Endothelial cell of umbilical vein (primary cell): ENCODE measurements around the gene NTSR1. TPM values are rescaled to one million over a fixed set of nuclear protein-coding genes. Genes with fewer than 3 reads are reported as not detected.

ENCODE experiments used
- BruUV-seq: library from RNA; stranded (reverse); fragments of 400-500 nt; replicated peaks from 2 replicates; lab custom pipeline; 2021; lab: Mats Ljungman, UMichigan
- CTCF ChIA-PET: fragments of 300-600, 350-600 bp; sonication (Branson Sonifier 250); formaldehyde crosslinking; loops from one replicate; lab custom pipeline; 2021; ENCODE audit warnings: antibody characterized with exemption, inconsistent platforms; lab: Charles Lee
- POLR2A ChIA-PET: fragments of 300-600, 350-600 bp; sonication (Branson Sonifier 250); formaldehyde crosslinking; loops from one replicate; lab custom pipeline; 2021; ENCODE audit warnings: antibody characterized with exemption, inconsistent platforms; lab: Charles Lee
- DNase-seq: peaks from one replicate; pipeline ENCODE4 v3.0.0-alpha.2; 2011; ENCODE audit warnings: low read depth, low spot score
- FAIRE-seq: peaks from 2 replicates; lab custom pipeline; 2011; peaks lifted over from hg19 to GRCh38; lab: Jason Lieb, UNC
- H2AFZ ChIP-seq: 2 replicates; pipeline ENCODE4 v1.6.0; 2012; ENCODE audit warnings: low read depth, low read length, control low read depth, inconsistent platforms
- H3K27ac ChIP-seq: 2 replicates; pipeline ENCODE4 v1.5.1; 2011; ENCODE audit warnings: low read depth, mild to moderate bottlenecking, control low read depth, low read length, moderate library complexity; ENCODE audit not compliant: insufficient read depth
- H3K27me3 ChIP-seq, 2 experiments: 2 replicates each; pipeline versions ENCODE4 v1.6.0 to v1.6.1; 2011; ENCODE audit warnings: low read length in 2 of 2, mixed read lengths in 1 of 2; ENCODE audit not compliant: control insufficient read depth in 2 of 2, insufficient read depth in 2 of 2
- H3K36me3 ChIP-seq, 2 experiments: 2 replicates in 1 of 2; 3 replicates in 1 of 2; pipeline ENCODE4 v1.5.1; 2011; ENCODE audit warnings: low read length in 2 of 2, mild to moderate bottlenecking in 1 of 2, moderate library complexity in 1 of 2; ENCODE audit not compliant: control insufficient read depth in 2 of 2, insufficient read depth in 2 of 2; ENCODE audit errors: extremely low read depth in 1 of 2
- H3K4me1 ChIP-seq: 3 replicates; pipeline ENCODE4 v1.5.1; 2011; ENCODE audit warnings: mild to moderate bottlenecking, low read length; ENCODE audit not compliant: control insufficient read depth, insufficient read depth; ENCODE audit errors: extremely low read depth
- H3K4me2 ChIP-seq: 2 replicates; pipeline ENCODE4 v1.6.1; 2011; ENCODE audit warnings: low read length, control low read depth, mixed read lengths; ENCODE audit not compliant: insufficient read depth
- H3K4me3 ChIP-seq, 3 experiments: fragments of 200-600 bp in 1 of 3; sonication (generic), shearing (Covaris generic) in 1 of 3; replicated peaks in 1 of 3; 2 replicates each; pipeline ENCODE4 v1.5.1; 2011 to 2016; ENCODE audit warnings: control low read depth in 3 of 3, low read length in 3 of 3, mild to moderate bottlenecking in 2 of 3, inconsistent platforms in 1 of 3, low read depth in 1 of 3, moderate library complexity in 1 of 3; ENCODE audit not compliant: insufficient read depth in 1 of 3
- H3K79me2 ChIP-seq: 2 replicates; pipeline ENCODE4 v1.6.0; 2012; ENCODE audit warnings: low read length, inconsistent platforms; ENCODE audit not compliant: control insufficient read depth, insufficient read depth
- H3K9ac ChIP-seq: replicated peaks from 2 replicates; pipeline ENCODE3; 2011; ENCODE audit warnings: low read length, control low read depth; ENCODE audit not compliant: insufficient read depth; ENCODE audit errors: extremely low read depth
- H3K9me1 ChIP-seq: replicated peaks from 3 replicates; pipeline ENCODE4 v1.6.0; 2011; ENCODE audit warnings: mild to moderate bottlenecking, low read length; ENCODE audit not compliant: control insufficient read depth, insufficient read depth; ENCODE audit errors: extremely low read depth
- H3K9me3 ChIP-seq: replicated peaks from 2 replicates; pipeline ENCODE4 v1.5.1; 2012; ENCODE audit warnings: low read length, inconsistent platforms; ENCODE audit not compliant: control insufficient read depth, insufficient read depth
- H4K20me1 ChIP-seq: replicated peaks from 2 replicates; pipeline ENCODE3; 2011; ENCODE audit warnings: mild to moderate bottlenecking, low read length; ENCODE audit not compliant: control insufficient read depth, insufficient read depth; ENCODE audit errors: extremely low read depth
- CTCF ChIP-seq, 2 donors: IDR thresholded peaks; 1 replicate in 1 of 2; 2 replicates in 1 of 2; pipeline ENCODE4 v1.5.1; 2011; ENCODE audit warnings: low read length in 2 of 2, mild to moderate bottlenecking in 2 of 2, moderate library complexity in 2 of 2, control low read depth in 1 of 2, inconsistent platforms in 1 of 2, low read depth in 1 of 2; ENCODE audit not compliant: insufficient read depth in 1 of 2; ENCODE audit errors: extremely low read depth in 1 of 2
- EZH2 ChIP-seq: IDR thresholded peaks from 2 replicates; pipeline ENCODE4 v1.6.1; 2012; ENCODE audit warnings: borderline replicate concordance, low read depth, mild to moderate bottlenecking, moderate library complexity, low read length, inconsistent platforms; ENCODE audit not compliant: severe bottlenecking
- FOS ChIP-seq: IDR thresholded peaks from 2 replicates; pipeline ENCODE4 v1.6.1; 2011; ENCODE audit warnings: mild to moderate bottlenecking, low read length, moderate library complexity, borderline replicate concordance; ENCODE audit not compliant: insufficient read depth
- JUN ChIP-seq: IDR thresholded peaks from 2 replicates; pipeline ENCODE4 v1.6.1; 2011; ENCODE audit warnings: borderline replicate concordance, low read depth; ENCODE audit not compliant: insufficient read length, insufficient read depth
- MYC ChIP-seq: IDR thresholded peaks from one replicate; pipeline ENCODE4 v1.6.1; 2011; ENCODE audit warnings: mild to moderate bottlenecking, low read depth, low read length
- POLR2A ChIP-seq: IDR thresholded peaks from 2 replicates; pipeline ENCODE4 v1.6.1; 2012; ENCODE audit warnings: low read depth, mild to moderate bottlenecking, control low read depth, low read length
- POLR2AphosphoS5 ChIP-seq: IDR thresholded peaks from 2 replicates; pipeline ENCODE4 v1.6.1; 2012; ENCODE audit warnings: low read depth, mild to moderate bottlenecking, control low read depth, low read length, moderate library complexity; ENCODE audit not compliant: insufficient read depth
- dilution Hi-C: fragments of 300-500 bp; cut with MboI; formaldehyde crosslinking; loops from one replicate; pipeline ENCODE4 v1.15.0; 2019; ENCODE audit warnings: low sequenced_read_pairs; ENCODE audit not compliant: extremely low pct_ligation_motif_present
- intact Hi-C: fragments of 100-400 bp; cut with micrococcal nuclease; formaldehyde crosslinking; loops from one replicate; pipeline ENCODE4 v1.10.0; 2022
- polyA plus RNA-seq, 4 experiments: library from polyadenylated mRNA; depleted of rRNA in 3 of 4; stranded (reverse) in 3 of 4; unstranded in 1 of 4; fragments of >200 nt; gene quantifications; 2 replicates each; pipeline versions ENCODE4 v1.2.1 to v1.2.3, GENCODE V29; 2011 to 2012; ENCODE audit warnings: missing spikeins in 1 of 4
- total RNA-seq: library from RNA; stranded (reverse); gene quantifications from 2 replicates; pipeline ENCODE4 v1.2.3, GENCODE V29; 2021

The NTSR1 gene
- total and polyA plus RNA-seq, 2 donors (not counting 3 experiments of a cell fraction or from before 2014, with no cell fraction given) = 0.14 to 2.1 TPM

DNA sequence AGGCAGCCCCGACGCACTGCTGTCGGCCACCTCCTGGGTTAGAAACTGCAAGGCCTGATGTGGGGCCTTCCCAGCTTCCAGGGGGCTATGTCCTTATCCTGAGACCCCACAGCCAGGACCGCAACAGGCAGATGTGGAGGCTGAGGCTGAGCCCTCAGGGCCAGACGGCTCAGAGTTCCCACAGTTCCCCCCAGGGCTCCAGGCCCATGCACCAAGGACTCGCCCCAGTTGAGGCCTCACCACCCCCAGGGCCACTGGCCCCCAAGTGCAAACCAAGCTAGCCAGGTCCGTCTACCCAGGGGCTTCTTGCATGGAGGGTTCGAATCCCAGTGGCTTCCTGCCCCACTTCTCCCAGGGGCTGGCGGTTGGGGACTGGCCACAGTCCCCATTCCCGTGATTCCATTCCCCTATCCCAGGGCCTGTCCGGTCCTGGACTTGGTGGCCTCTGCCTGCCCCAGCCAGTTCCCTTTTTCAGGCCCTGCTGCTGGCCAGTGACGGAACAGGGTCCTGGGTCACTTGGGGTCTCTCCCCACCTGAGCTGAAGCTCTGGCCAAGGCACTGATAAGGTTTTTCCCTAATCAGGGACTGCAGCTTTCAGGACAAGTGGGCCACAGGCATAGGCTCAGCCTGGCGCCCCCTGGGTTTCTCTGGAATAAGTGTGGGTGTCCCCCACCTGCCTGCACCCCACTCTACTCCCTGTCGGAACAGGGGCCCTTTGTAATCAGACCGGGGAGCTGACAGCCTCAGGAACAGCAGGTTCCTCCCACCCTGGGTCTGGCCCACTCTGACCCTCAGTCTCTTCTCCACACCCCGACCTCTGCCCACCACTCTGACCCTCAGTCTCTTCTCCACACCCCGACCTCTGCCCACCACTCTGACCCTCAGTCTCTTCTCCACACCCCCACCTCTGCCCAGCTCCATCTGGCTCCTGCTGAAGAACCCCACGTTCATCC, 44.3 kb upstream of the NTSR1 start:
- BruUV-seq = no TSS peak
- dilution Hi-C loops = no loop called here
- CTCF ChIA-PET = interaction anchor here (1.0 kb wide), 1 partner anchor 127 kb away, joined by 3 read pairs; no protein-coding TSS in a partner anchor

More for the DNA sequence above, 44.3 kb upstream of the NTSR1 start:
- POLR2A ChIA-PET = no interaction called here
- DNase-seq (no peak), FAIRE-seq (no peak)
- no peaks in the 10 kb centered on the region for H3K9me1 ChIP-seq
- no peak for TF ChIP-seq CTCF (IDR thresholded peaks at IDR 0.05; ENCODE audit: extremely low read depth in 1 of 2, insufficient read depth in 1 of 2, low read depth in 1 of 2, low read length in 2 of 2)
- no peak for TF ChIP-seq POLR2AphosphoS5
- TF ChIP-seq MYC = no peak
- no peak for TF ChIP-seq FOS
- no peak for TF ChIP-seq EZH2
- no peak for TF ChIP-seq JUN
- no peak for TF ChIP-seq POLR2A
- H3K4me1 ChIP-seq = peaks cover 13% of the 10 kb centered on the region
- no peak overlapping the region for H3K4me2 ChIP-seq
- intact Hi-C loops = loop anchor here (1.0 kb wide), 1 partner anchor 12 kb away; no protein-coding TSS in a partner anchor
- no peaks in the 10 kb centered on the region for H3K79me2 ChIP-seq
- no peaks in the 10 kb centered on the region for H4K20me1 ChIP-seq
- H3K27me3 ChIP-seq = no peaks in the 10 kb centered on the region
- no peaks in the 10 kb centered on the region for H3K9me3 ChIP-seq
- H2AFZ ChIP-seq = no peak overlapping the region
- H3K36me3 ChIP-seq = no peaks in the 10 kb centered on the region
- H3K27ac ChIP-seq = no peak overlapping the region
- H3K4me3 ChIP-seq = no peak overlapping the region
- H3K9ac ChIP-seq = no peak overlapping the region
